K562 (cell line): ENCODE data around the gene AANAT. TPM values are rescaled to one million over a fixed set of nuclear protein-coding genes. Genes with fewer than 3 reads are reported as not detected.
A peak's percentile ranks its signal among the peaks of the same experiment; 100 is the strongest.

Experiments used
- ATF7 ChIP-seq: fragments of 450-650 bp; IDR thresholded peaks from 2 replicates; pipeline ENCODE4 v1.7.1; 2014; ENCODE audit warnings: mild to moderate bottlenecking, moderate library complexity
- BCL6 ChIP-seq: fragments of 250-450 bp; sonication (Bioruptor Pico); IDR thresholded peaks from 2 replicates; pipeline ENCODE4 v1.4.0; 2020
- DMBX1 ChIP-seq: fragments of 250-450 bp; sonication (Bioruptor Pico); IDR thresholded peaks from 2 replicates; pipeline ENCODE4 v1.8.0; 2022; ENCODE audit warnings: inconsistent platforms, mild to moderate bottlenecking, moderate library complexity, borderline replicate concordance
- FOXO4 ChIP-seq: fragments of 450-650 bp; formaldehyde crosslinking; IDR thresholded peaks from 2 replicates; pipeline ENCODE4 v1.4.0; 2020; ENCODE audit warnings: mild to moderate bottlenecking, moderate library complexity
- HDAC3 ChIP-seq: fragments of 450-650 bp; IDR thresholded peaks from 2 replicates; pipeline ENCODE4 v1.6.1; 2018; ENCODE audit warnings: borderline replicate concordance, mild to moderate bottlenecking, moderate library complexity; ENCODE audit not compliant: partially characterized antibody
- HDAC8 ChIP-seq: fragments of 450-650 bp; IDR thresholded peaks from 2 replicates; pipeline ENCODE4 v1.6.1; 2016; ENCODE audit warnings: mild to moderate bottlenecking, missing genetic modification characterization, moderate library complexity, missing compliant biosample characterization
- NEUROD1 ChIP-seq: fragments of 150-350 bp; IDR thresholded peaks from 2 replicates; pipeline ENCODE4 v1.6.1; 2014; ENCODE audit warnings: borderline replicate concordance, low read length, low read depth; ENCODE audit not compliant: partially characterized antibody
- NONO ChIP-seq, 2 experiments: fragments of 200-400 bp in 1 of 2; fragments of 450-650 bp in 1 of 2; formaldehyde crosslinking in 1 of 2; IDR thresholded peaks; 2 replicates each; pipeline ENCODE4 v1.6.1; 2017; ENCODE audit warnings: low read depth in 2 of 2, mild to moderate bottlenecking in 2 of 2, moderate library complexity in 2 of 2, low read length in 1 of 2
- POLR2H ChIP-seq: IDR thresholded peaks from 2 replicates; pipeline ENCODE4 v1.6.1; 2016; ENCODE audit warnings: missing genetic modification characterization, low read depth, mild to moderate bottlenecking, control low read depth, missing compliant biosample characterization, moderate library complexity
- RFX7 ChIP-seq: fragments of 250-450 bp; sonication (Bioruptor Pico); IDR thresholded peaks from 2 replicates; pipeline ENCODE4 v1.5.1; 2021; ENCODE audit warnings: mild to moderate bottlenecking
- SIN3B ChIP-seq: fragments of 450-650 bp; IDR thresholded peaks from 2 replicates; pipeline ENCODE4 v1.6.1; 2017; ENCODE audit warnings: low read depth, mild to moderate bottlenecking, moderate library complexity
- SREBF2 ChIP-seq: sonication (generic); formaldehyde crosslinking; IDR thresholded peaks from 2 replicates; pipeline ENCODE4 v1.4.0; 2020; ENCODE audit warnings: mild to moderate bottlenecking, missing genetic modification reagents
- THAP7 ChIP-seq: fragments of 250-450 bp; sonication (Bioruptor Pico); IDR thresholded peaks from 2 replicates; pipeline ENCODE4 v1.5.0; 2021
- ZBTB43 ChIP-seq: sonication (generic); formaldehyde crosslinking; IDR thresholded peaks from 2 replicates; pipeline ENCODE4 v1.8.0; 2023; ENCODE audit warnings: mild to moderate bottlenecking, missing genetic modification reagents
- ZBTB7A ChIP-seq: IDR thresholded peaks from 2 replicates; pipeline ENCODE4 v1.6.1; 2011; ENCODE audit warnings: low read depth, mild to moderate bottlenecking, low read length, moderate library complexity, borderline replicate concordance; ENCODE audit not compliant: control insufficient read depth
- ZNF174 ChIP-seq: fragments of 250-450 bp; sonication (Bioruptor Pico); IDR thresholded peaks from 2 replicates; pipeline ENCODE4 v1.4.0; 2020; ENCODE audit warnings: mild to moderate bottlenecking
- ZNF263 ChIP-seq: sonication (generic); formaldehyde crosslinking; IDR thresholded peaks from 2 replicates; pipeline ENCODE4 v1.8.0; 2022; ENCODE audit warnings: mild to moderate bottlenecking, missing genetic modification reagents, borderline replicate concordance
- ZNF280A ChIP-seq: fragments of 450-650 bp; IDR thresholded peaks from 2 replicates; pipeline ENCODE4 v1.6.1; 2018; ENCODE audit warnings: mild to moderate bottlenecking, low read depth; ENCODE audit not compliant: partially characterized antibody
- ZNF398 ChIP-seq: fragments of 250-450 bp; sonication (Bioruptor Pico); IDR thresholded peaks from 2 replicates; pipeline ENCODE4 v1.8.0; 2021; ENCODE audit warnings: moderate library complexity, mild to moderate bottlenecking, inconsistent platforms
- ZNF717 ChIP-seq: fragments of 250-450 bp; sonication (Bioruptor Pico); IDR thresholded peaks from 2 replicates; pipeline ENCODE4 v1.5.0; 2021
- polyA plus RNA-seq, 8 experiments: library from polyadenylated mRNA; depleted of rRNA in 4 of 8; stranded (reverse) in 5 of 8; unstranded in 3 of 8; fragments of >200 nt; fragmentation: Nextera tagmentation in 2 of 8; fragmentation: Illumina TruSeq in 1 of 8; extraction: Ambion mirVana in 2 of 8; extraction: Trizol in 1 of 8; gene quantifications; 2 replicates each; pipeline versions ENCODE4 v1.2.1 to v1.2.3, GENCODE V29; 2011 to 2014; ENCODE audit warnings: inconsistent platforms in 1 of 8, missing spikeins in 1 of 8
- total RNA-seq, 7 experiments: library from RNA; depleted of rRNA in 6 of 7; stranded (reverse); fragments of >200 nt in 6 of 7; fragmentation: Illumina TruSeq in 2 of 7; extraction: Trizol in 2 of 7; gene quantifications; 2 replicates each; pipeline versions ENCODE4 v1.2.1 to v1.2.3, GENCODE V29; 2011 to 2021; ENCODE audit warnings: low replicate concordance in 1 of 7

The AANAT gene
- total and polyA plus RNA-seq, 9 of the 15 experiments (the other 6 are each of a cell fraction or from before 2014, with no cell fraction given) = not detected

DNA sequence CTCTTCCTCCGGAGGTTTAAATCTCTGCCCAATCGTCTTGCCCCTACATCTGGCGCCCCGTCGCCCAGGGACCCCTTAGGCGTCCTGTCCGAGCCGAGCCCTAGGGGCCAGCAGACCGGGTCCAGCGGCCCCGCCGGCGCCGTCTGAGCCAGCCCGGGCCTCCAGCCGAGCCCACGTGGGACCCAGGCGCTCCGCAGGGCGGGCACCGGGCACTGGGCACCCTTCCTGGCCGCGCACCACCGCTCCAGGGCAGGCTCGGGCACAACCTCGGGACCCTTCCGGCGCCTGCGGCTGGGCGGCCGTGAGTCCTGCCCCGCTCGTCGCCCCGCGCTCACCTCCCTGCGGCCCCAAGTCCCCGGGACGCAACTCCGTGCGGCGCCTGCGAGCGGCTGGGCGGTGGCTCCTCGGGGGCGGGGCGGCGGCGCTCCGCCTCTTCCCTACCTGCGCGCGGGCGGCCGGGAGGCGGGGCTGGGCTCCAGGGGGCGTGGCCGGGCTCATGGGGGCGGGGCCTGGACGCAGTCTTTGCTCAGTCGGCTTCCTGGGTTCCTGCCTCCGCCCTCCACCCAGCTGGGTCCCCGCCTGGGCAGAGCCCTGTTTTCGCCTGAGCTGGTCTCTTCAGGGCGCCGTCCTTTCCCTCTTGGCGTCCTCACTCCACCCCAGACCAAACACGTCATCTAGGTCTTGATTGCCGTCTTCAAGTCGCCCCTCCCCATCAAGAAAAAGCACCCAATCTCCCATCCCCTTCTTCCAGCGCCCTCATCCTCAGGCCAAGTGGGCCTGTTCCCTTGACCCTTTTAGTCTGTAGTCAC lies 33.8 kb downstream of the AANAT start, which contains the start of gene RHBDF2 (continued):
- TF ChIP-seq NONO (IDR thresholded peaks at IDR 0.05; ENCODE audit: low read depth in 2 of 2, low read length in 1 of 2) (0 out of 4 replicates have a peak, but pooled peaks of 1 of the 2 experiments have one; percentile 39), DMBX1 (CRISPR knock-in tag) (no peak), HDAC3 (no peak), SIN3B (no peak), THAP7 (no peak), SREBF2 (CRISPR knock-in tag) (no peak), FOXO4 (no peak), ATF7 (peak; percentile 34; the same call in 1 of the 2 replicates), ZNF263 (CRISPR knock-in tag) (0 out of 2 replicates have a peak, but pooled peaks have one; percentile 44), BCL6 (CRISPR knock-in tag) (no peak), ZBTB7A (peak; percentile 52; the same call in 1 of the 2 replicates), POLR2H (tag) (no peak), ZBTB43 (CRISPR knock-in tag) (no peak), HDAC8 (tag) (0 out of 2 replicates have a peak, but pooled peaks have one; percentile 23), ZNF174 (CRISPR knock-in tag) (no peak), NEUROD1 (no peak), ZNF280A (no peak), RFX7 (CRISPR knock-in tag) (no peak), ZNF398 (CRISPR knock-in tag) (no peak), ZNF717 (no peak)
